Measurements from ENCODE around the gene RALB.

RALB gene

DNA sequence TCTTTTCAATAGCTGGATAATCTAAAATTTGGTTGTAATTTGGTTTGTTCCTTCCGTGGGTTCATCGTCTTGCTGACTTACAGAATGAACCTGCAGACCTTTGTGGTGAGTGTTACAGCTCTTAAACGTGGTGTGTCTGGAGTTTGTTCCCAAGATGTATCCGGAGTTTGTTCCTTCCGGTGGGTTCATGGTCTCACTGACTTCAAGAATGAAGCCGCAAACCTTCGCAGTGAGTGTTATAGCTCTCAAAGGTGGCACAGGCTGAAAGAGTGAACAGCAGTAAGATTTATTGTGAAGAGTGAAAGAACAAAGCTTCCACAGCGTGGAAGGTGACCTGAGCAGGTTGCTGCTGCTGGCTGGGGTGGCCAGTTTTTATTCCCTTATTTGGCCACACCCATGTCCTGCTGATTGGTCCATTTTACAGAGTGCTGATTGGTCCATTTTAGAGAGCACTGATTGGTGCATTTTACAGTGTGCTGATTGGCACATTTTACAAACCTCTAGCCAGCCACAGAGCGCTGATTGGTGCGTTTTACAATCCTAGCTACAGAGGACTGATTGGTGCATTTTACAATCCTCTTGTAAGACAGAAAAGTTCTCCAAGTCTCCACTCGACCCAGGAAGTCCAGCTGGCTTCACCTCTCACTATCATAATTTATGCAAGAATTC, 16.6 kb downstream of the RALB start:
- no peak for DNase-seq

DNA sequence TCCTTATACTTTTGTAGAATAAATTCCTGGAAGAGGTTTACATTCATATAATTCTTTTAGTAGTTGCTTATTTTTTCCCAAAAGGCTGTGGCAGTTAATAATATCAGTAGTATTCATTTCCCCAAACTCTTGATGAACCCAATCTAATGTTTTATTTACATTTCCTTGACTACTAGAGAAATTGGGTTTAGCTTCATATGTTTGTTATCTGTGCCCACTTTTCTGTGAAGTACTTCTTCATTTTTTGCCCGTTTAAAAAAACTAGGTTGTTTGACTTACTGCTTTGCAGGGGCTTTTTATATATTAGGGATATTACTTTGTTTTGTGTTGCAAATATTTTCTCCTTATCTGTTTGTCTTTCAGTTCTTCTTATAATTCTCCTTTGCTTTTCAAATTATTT, 17.2 kb downstream of the RALB start:
- DNase-seq: no peak

DNA sequence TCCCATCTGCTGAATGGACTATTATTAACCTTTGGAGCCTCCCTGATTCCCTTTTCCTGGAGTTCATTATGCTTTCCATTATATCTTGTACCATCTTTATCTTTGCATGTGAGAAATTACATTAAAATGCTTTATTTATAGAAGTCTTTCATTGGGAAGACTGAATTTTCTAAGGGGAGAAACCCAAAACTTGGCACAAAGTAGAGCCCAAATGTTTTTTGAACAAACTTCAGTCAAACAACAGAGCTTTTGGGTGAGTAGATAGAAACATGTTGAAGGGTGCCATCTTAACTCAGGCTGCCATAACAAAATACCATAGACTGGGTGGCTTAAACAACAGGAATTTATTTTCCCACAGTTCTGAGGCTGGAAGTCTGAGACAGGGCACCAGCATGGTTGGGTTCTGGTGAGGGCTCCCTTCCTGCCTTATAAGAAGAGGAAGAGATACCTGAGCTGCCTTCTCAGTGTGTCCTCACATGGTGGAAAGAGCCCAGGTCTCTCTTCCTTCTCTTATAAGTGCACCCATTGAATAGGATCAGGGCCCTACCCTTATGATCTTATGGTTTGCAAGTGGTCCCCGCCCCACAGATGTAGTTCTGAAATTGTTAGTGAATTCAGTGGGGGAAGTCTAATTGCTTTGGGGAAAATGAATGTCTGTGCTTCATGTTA, 19.2 kb downstream of the RALB start:
- no peak for DNase-seq

DNA sequence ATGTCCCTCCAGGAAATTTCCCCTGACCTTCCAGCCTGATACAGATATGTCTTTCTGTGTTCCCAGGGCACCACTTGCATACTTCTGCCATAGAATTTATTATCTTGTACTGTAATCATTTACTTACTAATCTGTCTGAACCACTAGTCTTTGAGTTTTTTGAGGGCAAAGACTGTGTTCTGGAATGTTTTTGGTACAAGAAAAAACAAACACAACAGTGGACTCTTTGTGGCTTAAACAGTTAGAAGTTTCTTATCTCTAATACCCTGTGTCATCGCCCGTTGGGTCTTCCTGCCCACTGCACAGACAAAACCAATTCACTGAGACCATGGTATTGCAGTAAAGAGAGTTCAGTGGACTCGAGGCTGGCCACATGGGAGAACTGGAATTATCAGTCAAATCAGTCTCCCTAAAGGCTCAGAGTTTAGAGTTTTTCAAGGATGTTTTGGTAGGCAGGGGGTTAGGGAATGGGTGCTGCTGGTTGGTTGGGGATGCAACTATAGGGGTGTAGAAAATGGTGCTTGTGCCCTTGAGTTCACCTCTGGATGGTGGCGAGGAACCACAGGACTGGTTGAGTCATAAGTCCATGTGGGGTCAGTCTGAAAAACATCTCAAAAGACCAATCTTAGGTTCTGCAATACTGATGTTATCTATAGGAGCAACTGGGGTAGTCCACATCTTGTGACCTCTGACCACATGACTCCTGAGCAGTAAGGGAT, 20.3 kb downstream of the RALB start:
- no peak for DNase-seq

DNA sequence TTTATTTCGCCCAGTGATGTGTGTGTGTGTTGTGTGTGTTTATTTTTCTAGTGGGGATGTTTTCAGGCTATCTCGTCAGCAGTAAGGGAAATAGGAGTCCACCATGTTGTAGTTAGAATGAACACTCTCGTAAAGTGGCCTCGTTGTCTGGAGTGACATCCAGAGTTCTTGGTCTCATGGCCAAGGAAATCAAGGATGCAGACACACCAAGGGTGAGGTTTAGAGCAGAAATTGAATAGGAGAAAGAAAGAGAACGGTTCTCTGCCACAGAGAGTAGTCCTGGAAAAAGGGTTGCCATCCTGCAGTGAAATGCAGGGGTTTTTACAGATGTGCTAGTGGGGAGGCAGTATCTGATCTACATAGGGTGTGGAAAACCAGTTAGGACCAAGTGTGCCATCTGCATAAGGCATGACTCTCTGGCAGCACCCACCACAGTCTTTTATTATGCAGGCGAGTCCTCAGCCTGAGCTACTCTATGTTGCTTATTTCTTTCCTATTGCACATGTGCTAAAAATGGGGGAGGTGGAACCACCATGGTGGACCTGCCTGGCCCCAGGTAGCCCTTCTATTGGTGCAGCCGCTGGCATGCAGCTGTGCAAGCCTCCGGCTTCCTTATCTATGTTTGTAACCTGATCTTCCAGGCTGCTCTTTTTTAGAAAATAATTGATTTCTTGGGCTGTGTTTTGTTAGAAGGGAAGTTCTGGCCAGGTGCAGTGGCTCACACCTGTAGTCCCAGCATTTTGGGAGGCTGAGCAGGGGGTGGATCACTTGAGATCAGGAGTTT, 23.2 kb downstream of the RALB start:
- DNase-seq: no peak

DNA sequence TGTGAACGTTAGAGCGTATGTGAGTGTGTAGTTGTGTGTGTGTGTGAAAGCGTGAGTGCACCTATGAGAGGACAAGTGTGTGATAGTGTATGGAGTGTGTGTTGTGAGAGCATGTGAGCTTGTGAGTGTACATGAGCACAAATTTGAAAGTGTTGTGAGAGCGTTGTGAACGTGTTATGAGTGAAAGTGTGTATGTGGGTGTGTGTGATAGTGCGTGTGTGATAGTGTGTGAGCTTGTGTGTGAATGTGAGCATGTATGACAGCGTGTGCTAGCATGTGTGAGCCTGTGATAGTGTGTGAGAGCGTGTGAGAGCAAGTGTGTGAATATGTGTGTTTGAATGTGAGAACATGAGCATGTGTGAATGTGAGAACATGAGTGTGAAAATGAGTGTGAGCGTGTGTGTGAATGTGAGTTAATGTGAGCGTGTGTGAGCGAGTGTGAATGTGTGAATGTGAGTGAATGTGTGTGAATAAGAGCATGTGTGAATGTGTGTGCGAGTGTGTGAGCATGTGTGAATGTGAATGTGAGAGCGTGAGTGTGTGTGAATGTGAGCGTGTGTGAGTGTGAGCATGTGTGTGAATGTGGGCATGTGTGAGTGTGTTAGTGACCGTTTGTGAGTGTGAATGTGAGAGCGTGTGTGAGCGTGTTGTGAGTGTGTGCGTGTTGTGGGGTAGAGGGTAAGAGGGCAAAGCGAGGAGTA, 25.0 kb downstream of the RALB start:
- no peak for DNase-seq

DNA sequence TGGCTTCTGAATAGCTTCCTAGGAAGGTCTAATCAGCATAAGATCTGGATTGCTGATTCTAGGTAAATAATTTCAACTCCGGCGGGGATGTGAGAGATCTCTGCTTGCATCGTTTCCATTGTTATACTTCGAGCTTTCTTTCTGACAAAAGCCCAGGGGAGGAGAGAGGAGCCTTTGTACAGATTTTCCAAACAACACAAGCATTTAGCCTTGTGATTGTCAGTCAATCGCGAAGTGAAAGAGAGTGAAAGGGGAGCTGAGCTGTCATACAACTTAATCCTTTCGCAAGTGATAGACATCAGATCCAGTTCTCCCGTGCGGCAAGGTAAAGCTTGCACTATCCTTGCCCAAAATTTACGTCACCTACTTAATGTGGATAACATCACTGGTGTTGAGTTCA, 26.2 kb downstream of the RALB start:
- DNase-seq: no peak

DNA sequence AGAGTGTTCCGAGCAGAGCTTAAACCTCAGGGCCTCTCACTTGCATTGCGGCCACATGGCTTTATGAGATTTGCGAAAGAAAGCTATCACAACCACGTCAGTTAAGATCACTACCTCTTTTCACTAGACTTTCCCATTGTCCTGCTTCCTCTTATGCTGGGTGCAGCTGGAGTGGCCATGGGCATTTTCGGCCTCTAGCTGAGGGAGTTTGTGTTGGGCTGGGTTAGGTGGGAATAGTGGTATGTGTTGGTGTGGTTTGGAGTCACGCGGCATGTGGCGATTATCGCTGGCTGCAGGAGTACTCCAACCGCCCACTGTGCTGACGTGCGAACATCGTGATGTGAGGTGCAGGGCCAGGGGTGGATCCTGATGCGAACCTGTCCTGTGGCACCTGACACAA, 27.1 kb downstream of the RALB start:
- no peak for DNase-seq

DNA sequence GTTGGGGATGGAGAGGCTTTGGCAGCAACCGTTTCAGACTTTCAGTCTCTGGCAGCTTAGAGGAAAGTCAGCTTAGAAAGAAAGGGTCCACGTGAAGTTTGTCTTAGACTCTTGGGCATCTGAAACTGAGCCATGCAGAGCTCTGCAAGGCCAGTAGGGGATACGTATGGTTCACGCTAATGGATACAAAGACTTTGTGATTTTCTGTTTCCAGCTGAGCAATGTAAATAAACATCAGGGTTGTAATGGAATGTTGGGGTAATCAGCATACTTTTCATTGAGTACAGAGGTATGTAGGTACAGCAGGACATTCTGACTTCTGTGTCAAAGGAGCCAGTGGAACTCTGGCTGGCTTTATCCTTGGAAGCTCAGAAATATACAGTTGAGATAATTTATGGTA, 31.0 kb downstream of the RALB start:
- no peak for DNase-seq

DNA sequence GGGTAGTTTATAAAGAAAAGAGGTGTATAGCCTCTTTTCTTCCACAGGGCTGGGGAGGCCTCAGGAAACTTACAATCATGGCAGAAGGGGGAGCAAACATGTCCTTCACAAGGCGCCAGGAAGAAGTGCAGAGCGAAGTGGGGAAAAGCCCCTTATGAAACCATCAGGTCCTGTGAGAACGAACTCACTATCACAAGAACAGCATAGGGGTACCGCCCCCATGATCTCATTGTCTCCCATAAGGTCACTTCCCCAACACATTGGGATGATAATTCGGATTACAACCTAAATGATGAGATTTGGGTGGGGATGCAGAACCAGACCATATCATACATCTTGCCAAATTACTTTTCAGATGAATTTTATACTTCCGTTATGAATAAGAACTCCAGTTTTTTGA, 32.4 kb downstream of the RALB start:
- DNase-seq: no peak

DNA sequence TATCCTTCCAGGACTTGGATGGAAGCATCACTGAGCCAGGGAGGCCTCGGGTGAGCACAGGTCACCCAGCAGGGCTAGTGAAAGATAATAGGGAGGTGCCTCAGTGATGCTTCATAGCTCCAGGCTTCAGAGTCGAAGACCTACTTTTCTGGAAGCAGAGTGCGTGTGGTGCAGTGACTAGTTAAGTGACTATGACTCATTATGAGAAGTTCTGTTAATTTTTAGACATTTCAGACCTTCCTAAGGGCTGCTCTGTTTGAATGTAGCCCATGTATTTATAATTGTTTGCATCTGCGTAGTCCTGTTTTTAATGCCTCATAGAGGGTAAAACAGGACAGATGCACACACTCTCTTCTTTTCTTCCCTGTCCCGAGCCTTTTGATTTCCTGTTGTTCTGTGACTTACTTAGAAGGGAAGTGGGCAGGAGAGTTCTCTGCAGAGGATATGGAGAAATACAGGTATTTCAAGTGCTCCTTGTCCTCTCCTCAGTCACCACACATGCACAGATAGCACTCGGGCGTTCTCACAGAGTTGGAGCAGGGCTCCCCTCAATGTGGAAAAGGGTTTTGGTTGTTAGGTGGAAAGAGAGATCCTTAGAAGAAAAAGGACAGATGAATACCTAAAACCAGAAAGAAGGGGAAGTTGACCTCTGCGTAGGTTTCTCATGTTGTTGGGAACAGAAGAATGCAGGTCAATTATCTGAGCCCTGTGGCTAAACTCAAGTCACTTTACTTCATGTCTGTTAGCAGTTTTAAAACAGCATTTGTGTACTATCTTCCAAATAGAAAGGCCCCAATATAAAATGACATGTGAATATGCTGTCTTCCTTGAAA, 34.7 kb downstream of the RALB start:
- DNase-seq: peak; percentile 11

DNA sequence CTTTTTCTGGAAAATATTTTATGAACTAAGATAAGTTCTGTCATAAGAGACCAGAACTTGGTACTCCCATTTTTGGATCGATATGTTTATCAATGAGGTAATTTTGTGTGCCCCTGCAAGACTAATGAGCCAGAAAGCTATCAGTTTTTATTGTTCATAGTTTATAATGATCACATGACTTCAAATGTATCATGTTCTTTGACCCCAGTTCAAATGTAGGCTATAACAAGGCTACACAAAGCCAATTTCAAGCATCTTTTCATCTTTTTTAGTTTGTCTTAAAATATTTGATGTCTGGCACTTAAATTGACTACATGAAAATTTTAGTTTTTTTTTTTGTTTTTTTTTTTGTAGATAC, 35.3 kb downstream of the RALB start:
- no peak for DNase-seq

DNA sequence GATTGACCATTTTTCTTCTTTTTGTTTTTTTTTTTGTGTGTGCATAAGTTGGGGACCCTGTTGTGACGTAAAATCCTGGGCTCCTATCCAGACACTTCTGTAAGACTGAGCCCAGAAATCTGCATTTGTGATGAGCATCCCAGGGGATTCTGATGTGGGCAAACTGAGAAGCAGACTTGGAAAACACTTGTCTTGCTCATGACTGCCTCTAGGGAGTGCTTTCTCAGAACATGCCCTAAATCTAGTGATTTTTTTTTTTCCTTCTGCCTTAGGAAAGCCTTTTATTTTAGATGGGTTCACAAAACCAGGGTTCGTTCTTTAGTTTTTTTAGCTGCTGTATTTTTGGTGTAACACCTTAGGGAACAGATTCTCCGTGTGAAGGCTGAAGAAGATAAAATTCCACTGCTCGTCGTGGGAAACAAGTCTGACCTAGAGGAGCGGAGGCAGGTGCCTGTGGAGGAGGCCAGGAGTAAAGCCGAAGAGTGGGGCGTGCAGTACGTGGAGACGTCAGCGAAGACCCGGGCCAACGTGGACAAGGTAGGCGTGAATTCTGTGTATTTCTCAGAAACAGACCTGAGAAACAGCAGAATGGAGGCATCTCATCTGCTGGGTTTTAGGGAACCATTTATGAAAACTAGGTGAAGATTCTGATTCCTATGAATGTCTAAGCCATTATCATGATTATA, 36.7 kb downstream of the RALB start:
- DNase-seq: no peak

DNA sequence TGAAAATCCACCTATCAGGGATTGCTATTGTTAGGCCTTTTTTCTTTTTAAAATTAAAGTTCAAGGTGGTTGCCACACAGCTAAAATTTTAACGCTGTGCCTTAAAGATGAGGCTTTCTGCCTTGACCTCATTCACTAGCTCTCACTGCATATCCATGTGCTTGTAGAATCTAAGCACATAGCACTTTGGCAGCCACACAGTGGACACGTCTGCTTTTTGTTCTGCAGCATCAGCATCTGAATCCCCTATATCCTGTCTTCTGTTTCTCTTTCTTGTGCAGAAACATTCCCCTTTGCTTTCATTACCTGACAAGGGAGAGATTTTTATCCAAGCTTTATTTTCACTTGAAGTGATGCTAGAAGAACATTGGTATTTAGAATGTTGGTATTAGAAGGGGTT, 38.1 kb downstream of the RALB start:
- DNase-seq: no peak

DNA sequence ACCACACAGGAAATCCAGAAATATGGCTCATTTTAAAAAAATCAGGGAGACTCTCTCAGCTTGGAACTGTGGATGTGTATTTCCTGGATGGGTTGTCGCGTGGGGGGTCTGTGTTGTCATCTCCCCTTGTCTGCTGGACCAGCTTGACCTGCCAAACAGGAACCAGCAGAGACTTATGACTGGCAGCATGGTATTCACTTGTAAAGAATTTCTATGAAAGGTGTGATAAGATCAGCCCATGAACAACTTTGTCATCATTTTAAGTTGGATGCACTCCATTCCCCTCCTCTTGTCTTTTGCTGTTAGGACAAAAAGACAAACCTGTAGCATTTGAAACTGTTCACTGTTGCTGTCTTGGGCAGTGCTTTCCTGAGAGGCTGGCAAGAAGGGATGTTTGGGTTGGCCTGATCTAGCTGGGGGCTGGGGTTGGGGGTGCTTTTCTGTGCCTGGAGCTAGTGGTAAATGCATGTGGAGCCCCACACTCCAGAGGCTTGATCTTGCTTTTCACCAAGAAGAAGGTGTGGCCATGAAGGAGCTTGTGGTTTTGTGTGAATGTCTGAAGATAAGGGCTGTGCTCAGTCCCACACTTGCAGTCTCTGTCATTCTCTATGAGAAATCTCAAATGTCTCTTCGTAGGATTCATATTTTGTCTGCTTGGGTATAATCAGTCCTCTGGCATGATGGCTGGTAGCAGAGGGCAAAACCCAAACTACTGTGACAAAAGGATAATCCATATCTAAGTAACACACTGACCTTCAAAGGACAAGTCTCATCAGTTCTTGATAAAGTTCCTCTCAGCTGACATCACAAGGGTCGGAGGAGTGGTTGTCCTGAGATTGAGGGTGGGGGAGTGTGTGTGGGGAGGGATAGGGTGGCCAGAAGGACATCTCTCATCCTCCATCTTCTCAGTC, 39.0 kb downstream of the RALB start:
- DNase-seq: no peak

DNA sequence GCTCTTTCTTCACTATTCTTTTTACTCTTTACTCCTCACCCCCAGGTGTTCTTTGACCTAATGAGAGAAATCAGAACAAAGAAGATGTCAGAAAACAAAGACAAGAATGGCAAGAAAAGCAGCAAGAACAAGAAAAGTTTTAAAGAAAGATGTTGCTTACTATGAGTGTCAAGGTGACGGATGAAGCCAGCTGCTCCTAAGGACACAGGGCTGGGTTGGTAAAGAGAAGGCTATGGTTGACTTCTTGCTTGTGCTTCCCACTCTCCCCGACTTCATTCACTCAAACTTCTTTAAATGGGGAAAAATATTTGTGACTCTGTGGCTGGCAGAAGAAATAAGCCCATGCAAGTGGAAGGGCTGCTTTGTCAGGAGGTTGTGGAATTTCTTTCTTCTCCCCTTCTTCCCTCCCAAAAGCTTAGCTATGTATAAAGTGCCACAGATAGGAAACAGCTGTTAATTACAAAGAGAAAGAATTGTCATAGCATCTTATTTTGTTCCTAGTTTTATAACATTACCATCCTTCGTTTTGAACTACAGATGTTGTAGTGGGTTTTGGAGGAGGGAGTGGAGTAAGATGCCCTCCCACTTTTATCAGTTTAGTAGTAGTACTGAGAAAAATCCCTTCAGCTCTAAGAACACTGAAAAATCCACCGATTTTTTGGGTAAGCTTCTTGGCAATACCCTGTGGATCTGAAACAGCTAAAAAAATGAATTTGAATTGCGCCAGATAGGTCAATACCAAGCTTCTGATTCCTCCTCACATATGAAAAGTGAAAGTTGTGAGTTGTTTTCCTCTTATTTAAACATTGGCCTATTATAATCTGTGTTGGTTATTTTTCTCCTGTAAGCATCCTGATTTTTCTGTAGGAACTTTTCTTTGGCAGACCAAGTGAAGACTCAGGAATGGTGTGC, 40.7 kb downstream of the RALB start:
- no peak for DNase-seq

DNA sequence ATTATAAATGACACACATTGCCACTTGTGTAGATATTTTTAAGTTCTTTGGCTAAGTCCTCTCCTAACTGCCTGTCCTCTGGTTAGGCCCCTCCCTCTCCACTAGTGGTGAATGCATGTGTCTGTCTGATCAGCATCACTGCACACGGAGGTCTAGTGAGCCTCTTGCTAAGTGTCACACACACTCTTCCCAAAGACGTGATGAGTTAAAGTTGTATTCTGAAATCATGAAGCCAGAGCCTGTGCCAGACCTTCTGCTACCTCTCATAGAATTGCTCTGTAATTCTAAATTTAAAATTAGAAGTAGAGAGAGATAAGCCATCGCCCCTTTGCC, 41.3 kb downstream of the RALB start:
- no peak for DNase-seq

DNA sequence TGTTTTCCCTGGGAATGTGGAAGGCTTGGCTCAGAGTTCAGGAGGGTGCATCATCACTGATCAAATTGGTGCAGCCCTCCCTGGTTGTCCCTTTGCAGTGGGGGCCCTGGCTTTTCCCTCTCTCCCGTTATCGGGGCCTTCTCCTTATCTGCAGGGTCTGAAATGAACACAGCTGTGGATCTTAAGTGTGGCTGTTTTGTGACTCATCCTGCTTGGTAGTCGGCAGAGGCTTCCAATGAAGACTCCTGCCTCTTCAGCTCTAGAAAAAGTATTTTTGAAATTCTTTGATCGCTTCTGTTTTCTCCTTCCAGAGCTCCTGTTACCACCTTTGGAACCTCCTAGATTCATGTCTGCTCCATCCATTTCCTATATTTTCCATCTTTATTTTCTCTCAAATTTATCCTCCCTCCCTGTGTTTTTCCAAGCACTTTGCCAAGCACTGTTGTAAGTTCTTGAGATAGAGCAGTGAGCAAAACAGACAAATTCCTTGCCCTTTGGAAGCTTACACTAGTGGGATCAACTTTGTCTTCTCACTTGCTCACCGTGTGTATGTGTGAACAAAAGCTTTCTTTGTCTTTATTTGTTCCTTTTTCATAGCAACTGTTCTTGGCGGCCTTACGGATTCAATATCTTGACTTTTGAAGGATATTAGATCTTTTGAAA, 45.7 kb downstream of the RALB start:
- no peak for DNase-seq

DNA sequence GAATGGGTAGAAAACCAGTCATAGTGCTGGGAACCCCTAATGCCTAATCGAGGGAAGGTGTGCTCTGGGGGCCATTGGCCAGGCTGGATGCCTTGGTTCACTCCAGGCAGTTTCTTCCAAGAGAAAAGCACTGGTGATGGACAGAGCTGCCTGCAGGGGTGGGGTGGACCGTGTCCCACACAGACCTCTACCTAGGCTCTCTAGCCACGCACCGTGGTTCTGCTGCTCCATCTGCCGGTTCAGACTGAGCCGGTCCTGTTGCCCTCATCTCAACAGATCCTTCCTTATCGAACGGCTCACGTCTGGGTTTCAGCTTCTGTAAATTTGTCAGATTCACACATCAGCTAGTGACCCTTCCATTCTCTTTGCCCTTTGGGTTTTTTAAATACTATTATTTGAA, 46.4 kb downstream of the RALB start:
- DNase-seq: no peak
